Stimulated activated CD4-positive, alpha-beta T cell treated with anti-CD3 and anti-CD28 coated beads, Interleukin-12 subunit alpha, Interleukin-12 subunit beta, amount 100 ng/mL, for 48 hours (primary cell): ENCODE data around the gene PHF21B.

Experiments
- DNase-seq, 3 donors: peaks; one replicate each; pipeline ENCODE4 v3.0.0-alpha.2; 2020; ENCODE audit warnings: low read depth in 2 of 3, low spot score in 1 of 3

The PHF21B gene

GRCh38 chr22:45019861-45020655 lies 10.3 kb upstream of the PHF21B start:
- DNase-seq = no peak

- DNase-seq = no peak
Observed at GRCh38 chr22:45014654-45015053, 4.8 kb upstream of the PHF21B start.

- no peak for DNase-seq
Observed at GRCh38 chr22:45013138-45013537, 3.3 kb upstream of the PHF21B start.

GRCh38 chr22:45010532-45010900 lies 711 bp upstream of the PHF21B start:
- DNase-seq = no peak

- no peak for DNase-seq
Observed at GRCh38 chr22:45008751-45009605, 827 bp downstream of the PHF21B start.

GRCh38 chr22:45008186-45008681 lies 1.6 kb downstream of the PHF21B start:
- DNase-seq = no peak

GRCh38 chr22:45007391-45008185 lies 2.2 kb downstream of the PHF21B start:
- DNase-seq = no peak

- DNase-seq = no peak
Observed at GRCh38 chr22:45006964-45007390, 2.8 kb downstream of the PHF21B start.

GRCh38 chr22:45006111-45006963 lies 3.5 kb downstream of the PHF21B start:
- DNase-seq = no peak

GRCh38 chr22:45001653-45002052 lies 8.2 kb downstream of the PHF21B start:
- DNase-seq = no peak

- DNase-seq = no peak
Observed at GRCh38 chr22:45000330-45000729, 9.5 kb downstream of the PHF21B start.

- no peak for DNase-seq
Observed at GRCh38 chr22:44999687-45000086, 10.1 kb downstream of the PHF21B start.

GRCh38 chr22:44999231-44999630 lies 10.6 kb downstream of the PHF21B start:
- DNase-seq = no peak

GRCh38 chr22:44998296-44998695 lies 11.5 kb downstream of the PHF21B start:
- no peak for DNase-seq

GRCh38 chr22:44997060-44997459 lies 12.7 kb downstream of the PHF21B start:
- DNase-seq = no peak

- no peak for DNase-seq
Observed at GRCh38 chr22:44996648-44997047, 13.2 kb downstream of the PHF21B start.

- DNase-seq = no peak
Observed at GRCh38 chr22:44996120-44996519, 13.7 kb downstream of the PHF21B start.

- DNase-seq = no peak
Observed at GRCh38 chr22:44995715-44996114, 14.1 kb downstream of the PHF21B start.

GRCh38 chr22:44995105-44995514 lies 14.7 kb downstream of the PHF21B start:
- DNase-seq = no peak

- DNase-seq = no peak
Observed at GRCh38 chr22:44994399-44995104, 15.3 kb downstream of the PHF21B start.
